ENCODE results near the gene NXF3.
A peak's percentile ranks its signal among the peaks of the same experiment; 100 is the strongest.
"Not testable (repeated sequence)": the region's sequence is repeated elsewhere in the genome, so short reads cannot be mapped to it uniquely, and the experiment has no call there.

The NXF3 gene

GRCh38 chrX:103092942-103093341 lies at the start of gene NXF3:
TSS of gene NXF3 (minus strand) at chrX:103093143. CDS start at chrX:103093023, 120 bp downstream.
- DNase-seq: peak; percentile 68 to 78

DNA sequence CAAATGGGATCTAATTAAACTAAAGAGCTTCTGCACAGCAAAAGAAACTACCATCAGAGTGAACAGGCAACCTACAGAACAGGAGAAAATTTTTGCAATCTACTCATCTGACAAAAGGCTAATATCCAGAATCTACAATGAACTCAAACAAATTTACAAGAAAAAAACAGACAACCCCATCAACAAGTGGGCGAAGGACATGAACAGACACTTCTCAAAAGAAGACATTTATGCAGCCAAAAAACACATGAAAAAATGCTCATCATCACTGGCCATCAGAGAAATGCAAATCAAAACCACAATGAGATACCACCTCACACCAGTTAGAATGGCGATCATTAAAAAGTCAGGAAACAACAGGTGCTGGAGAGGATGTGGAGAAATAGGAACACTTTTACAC lies 43.6 kb upstream of the NXF3 start:
- not testable (repeated sequence) for DNase-seq

DNA sequence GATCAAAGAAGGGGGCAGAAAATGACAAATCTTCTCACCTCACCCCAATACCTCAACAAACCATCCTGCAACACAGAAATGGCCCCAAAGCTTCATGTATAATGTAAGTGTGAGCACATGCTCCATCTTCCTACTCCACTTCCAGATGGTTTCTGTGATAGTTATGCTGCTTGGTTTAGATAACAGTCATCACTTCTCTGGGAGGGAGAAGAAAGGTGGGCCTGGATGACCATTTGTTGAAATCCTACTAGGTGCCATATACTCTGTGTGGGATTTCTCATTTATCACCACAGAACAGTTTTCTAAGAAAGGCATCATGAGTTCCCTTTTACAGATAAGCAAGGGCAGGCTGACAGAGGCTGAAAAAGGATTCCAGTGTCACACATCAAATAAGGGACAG lies 31.3 kb upstream of the NXF3 start:
- no peak for DNase-seq

DNA sequence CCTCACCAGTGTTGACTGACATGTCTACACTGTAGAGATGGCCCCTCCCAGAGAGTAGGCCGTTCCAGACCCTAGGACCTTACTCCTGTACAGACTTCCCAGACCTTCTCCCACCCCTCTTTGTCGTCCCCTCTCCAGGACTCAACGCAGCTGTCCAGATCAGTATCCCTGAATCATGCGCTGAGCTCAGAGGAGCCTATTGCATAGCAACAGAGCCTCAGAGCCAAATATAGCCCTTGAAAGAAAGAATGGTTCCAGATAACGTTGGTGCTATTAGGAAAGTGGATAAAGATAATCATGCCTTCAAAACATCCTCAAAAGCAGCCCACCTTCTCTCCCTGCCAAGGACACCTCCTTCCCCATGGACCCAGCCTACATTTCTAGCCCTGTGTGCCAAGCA lies 27.8 kb upstream of the NXF3 start:
- no peak for DNase-seq

- not testable (repeated sequence) for DNase-seq
Measured at GRCh38 chrX:103116970-103117369, 24.0 kb upstream of the NXF3 start.

DNA sequence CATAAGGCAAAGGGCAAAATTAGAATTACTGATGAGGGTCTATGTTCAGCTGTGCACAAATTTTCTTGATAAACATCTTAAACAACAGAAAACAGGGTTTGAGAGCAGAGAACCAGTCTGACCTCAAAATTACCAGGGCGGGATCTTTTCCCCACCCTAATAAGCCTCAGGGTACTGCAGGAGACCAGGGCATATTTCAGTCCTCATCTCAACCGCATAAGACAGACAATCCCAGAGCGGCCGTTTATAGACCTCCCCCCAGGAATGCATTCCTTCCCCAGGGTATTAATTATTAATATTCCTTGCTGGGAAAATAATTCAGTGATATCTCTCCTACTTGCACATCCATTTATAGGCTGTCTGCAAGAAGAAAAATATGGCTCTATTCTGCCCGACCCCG lies 16.6 kb upstream of the NXF3 start:
- not testable (repeated sequence) for DNase-seq

DNA sequence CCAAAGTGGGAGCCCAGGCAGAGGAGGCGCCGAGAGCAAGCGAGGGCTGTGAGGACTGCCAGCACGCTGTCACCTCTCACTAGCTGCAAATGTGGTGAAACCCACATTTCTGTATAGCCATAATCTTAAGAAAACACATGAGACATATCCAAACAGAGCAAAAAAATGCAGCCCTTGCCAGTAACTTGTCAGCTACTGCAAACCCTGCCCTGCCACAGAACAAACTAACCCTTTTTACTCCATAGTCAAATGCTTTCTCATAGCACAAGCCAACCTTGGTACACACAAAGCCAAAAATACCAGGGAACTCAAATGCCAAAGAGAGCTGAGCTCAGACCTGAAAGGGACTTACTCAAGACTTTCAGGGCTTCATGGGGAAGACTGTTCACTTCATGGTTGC lies 14.9 kb upstream of the NXF3 start:
- DNase-seq: no peak

DNA sequence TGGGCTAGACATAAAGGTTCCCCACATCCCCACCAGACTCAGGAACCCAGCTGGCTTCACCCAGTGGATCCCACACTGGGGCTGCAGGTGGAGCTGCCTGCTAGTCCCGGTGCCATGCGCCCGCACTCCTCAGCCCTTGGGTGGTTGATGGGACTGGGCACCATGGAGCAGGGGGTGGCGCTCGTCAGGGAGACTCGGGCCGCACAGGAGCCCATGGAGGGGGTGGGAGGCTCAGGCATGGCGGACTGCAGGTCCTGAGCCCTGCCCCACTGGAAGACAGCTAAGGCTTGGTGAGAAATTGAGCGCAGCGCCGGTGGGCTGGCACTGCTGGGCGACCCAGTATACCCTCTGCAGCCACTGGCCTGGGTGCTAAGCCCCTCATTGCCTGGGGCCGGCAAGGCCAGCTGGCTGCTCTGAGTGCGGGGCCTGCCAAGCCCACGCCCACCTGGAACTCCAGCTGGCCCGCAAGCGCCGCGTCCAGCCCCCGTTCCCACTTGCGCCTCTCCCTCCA lies 14.3 kb upstream of the NXF3 start:
- not testable (repeated sequence) for DNase-seq

DNA sequence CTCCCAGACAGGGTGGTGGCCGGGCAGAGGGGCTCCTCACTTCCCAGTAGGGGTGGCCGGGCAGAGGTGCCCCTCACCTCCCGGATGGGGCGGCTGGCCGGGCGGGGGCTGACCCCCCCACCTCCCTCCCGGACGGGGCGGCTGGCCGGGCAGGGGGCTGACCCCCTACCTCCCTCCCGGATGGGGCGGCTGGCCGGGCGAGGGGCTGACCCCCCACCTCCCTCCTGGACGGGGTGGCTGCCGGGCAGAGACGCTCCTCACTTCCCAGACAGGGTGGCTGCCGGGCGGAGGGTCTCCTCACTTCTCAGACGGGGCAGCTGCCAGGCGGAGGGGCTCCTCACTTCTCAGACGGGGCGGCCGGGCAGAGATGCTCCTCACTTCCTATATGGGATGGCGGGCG lies 11.4 kb upstream of the NXF3 start:
- not testable (repeated sequence) for DNase-seq

- DNase-seq: not testable (repeated sequence)
Measured at GRCh38 chrX:103103866-103104265, 10.9 kb upstream of the NXF3 start.

DNA sequence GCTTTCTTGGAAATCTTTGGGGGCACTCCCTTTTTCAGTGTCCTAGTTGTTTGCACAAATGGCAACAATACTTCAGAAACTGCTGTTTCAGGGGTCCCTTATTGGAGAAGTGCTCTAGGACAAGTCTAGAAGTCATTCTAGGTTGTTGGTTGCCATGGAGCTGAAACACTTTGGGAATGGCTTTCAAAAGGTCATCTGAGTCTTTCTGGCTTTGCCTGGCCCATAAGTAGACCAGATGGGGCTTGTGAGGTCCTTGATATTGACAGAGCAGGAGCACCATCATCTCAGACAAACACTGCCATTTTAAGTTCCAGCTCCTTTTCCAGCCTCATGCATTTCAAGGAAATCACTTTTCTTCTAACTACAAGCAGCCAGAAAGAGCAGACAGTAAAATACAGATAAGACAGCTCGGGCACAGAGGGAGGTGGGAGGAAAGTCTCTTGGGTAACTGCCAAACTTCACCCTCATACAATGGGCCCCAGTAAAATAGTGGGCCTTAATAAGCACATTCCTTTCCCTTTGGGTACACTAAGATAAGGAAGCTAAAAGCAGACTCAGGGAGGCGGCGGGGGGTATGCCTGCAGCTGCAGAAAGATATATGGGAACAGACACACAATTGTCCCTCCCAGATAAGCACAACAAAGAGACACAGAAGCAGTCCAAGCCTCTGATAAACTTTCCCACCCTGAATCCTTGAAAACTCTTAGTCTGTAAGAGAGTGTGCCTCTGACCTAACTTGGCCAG lies 8.5 kb upstream of the NXF3 start:
- DNase-seq: no peak

- no peak for DNase-seq
Measured at GRCh38 chrX:103100484-103100883, 7.5 kb upstream of the NXF3 start.

DNA sequence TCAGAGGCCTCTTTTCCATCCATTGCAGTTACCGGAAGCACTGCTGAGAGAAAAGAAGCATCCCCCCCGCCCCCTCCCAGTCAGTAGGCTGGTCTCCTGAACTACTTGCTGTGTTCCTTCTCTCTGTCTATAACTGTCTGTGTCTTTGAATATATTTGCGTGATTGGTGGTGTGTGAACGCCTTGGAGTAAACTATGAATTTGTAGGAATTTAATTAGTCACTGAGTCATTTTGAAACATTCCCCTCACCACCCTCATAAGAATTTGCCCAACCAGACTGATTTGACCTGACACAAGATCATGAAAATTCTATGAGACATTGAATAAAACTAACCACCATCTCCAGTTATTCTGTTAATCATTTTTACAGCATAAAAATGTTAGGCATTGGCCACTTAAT lies 6.7 kb upstream of the NXF3 start:
- DNase-seq: no peak

GRCh38 chrX:103098488-103098887 lies 5.5 kb upstream of the NXF3 start:
- no peak for DNase-seq

DNA sequence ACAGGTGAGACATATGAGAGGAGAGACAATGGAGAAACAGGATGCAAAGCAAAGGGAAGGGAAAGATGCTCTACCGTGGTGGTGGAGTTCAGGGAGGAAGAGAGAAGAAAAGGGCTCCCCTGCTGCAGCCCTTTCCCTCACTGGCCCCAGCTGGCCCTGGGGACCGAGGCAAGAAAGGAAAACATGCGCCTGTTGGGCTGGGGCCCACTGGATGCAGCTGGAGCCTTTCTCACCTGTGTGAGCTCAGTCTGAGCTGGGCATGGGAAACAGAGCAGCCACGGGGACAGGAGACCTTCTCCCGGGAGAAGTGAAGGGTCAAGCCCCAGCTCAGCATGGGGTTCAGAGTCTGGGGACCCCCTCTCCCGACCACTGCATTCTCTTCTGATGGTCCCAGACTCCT lies 11.9 kb downstream of the NXF3 start:
- no peak for DNase-seq

DNA sequence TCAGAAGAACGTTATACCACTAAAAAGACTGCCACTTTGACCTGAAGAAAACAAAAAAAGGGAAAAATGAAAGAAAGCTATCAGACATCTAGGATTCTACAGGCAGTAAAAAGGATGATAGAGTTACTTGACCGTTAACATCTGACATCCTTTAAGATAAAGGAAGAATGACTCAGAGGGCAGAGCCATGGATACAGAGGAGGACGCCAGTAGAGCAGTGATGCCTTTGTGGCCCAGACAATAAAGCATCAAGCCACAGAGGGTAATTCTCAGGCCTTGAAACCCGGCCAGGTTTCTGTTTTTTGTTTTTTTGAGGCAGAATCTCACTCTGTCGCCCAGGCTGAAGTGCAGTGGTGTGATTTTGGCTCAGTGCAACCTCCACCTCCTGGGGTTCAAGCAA lies 19.5 kb downstream of the NXF3 start:
- no peak for DNase-seq

DNA sequence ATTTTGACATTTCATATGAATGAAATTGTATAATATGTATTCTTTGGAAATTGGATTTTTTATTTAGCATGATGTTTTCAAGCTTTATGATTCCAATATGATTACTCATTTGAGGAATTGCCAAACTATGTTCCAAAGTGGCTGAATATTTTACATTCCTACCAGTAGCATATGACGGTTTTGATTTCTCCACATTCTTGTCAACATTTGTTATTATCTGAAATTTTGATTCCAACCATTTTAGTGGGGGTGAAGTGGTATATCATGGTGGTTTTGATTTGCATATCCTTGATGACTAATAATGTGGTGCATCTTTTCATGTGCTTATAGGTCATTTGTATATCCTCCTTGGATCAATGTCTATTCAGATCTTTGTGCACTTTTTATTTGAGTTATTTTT lies 26.3 kb downstream of the NXF3 start:
- DNase-seq: no peak

GRCh38 chrX:103063918-103064434 lies 29.0 kb downstream of the NXF3 start, which contains the start of gene BEX1:
TSS of gene BEX1 (minus strand) at chrX:103064171. CDS start at chrX:103063274, 897 bp downstream.
- no peak for DNase-seq

DNA sequence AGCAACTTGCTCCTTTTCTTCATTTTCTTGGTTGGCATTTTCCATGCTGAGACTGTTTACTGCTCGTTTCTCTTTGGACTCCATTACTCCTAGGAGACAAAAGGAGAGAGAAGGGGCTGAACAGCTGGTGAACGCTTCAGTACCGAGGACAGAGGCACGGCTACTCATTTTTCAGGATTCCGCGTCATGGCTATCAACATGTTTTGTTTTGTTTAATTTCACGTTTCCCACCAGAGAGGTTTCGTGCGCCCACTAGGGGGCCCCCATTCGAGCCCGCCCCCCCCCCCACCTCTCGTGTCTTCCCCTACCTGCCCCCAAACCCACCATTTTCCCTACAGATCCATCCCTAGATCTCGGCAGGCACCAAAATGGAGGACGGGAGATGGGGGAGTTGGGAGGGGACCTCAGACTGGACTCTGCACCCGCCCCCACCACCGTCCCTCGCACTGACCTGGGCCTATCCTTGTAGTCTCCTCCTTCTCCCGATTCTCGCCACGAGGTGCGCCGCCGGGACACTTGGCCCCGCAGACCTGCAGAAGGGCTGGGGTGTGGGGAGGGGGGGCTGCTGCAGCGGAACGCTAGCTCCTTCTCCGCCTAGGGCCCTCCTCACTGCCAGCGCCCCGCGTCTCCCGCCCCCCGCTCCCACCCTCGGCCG lies 29.6 kb downstream of the NXF3 start:
- DNase-seq: no peak

- DNase-seq: no peak
Measured at GRCh38 chrX:103061486-103061885, 31.5 kb downstream of the NXF3 start.

DNA sequence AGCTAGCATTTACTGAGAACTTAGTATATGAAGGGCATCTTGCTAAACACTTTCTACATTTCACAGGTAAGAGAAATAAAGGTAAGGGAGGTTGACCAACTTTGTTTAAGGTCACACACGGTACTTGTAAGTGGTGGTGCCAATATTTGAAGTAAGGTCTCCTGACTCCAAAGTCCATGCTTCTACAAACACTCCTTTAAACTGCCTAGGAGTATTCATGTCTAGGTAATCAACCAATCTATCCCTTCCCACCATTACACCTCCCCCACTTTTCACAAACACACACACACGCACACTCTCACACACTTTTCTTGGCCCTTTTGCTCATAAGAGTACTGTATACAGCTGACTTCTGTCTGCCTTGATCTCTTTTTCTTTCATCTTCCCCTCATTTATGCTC lies 36.0 kb downstream of the NXF3 start:
- DNase-seq: no peak

DNA sequence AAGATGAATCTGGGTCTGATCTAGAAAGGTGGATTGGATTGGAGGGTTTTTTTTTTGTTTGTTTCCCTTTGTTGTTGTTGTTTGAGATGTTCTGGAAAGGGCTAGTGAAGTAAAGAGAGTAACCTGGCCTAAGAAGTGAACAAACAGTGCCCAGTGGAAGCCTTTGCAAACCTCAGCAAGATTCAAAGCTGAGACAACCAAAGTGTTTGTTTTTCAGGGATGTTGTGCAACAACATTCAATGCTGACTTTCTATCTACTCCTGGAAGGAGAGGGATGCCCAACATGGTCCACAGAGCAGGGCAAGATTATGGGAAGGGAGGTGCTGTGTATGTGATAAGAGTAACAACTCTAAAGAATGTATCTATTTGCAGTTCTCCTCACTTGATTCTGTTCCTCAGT lies 40.3 kb downstream of the NXF3 start:
- DNase-seq: no peak

GRCh38 chrX:103051260-103051789 lies 41.6 kb downstream of the NXF3 start:
- DNase-seq: no peak

DNA sequence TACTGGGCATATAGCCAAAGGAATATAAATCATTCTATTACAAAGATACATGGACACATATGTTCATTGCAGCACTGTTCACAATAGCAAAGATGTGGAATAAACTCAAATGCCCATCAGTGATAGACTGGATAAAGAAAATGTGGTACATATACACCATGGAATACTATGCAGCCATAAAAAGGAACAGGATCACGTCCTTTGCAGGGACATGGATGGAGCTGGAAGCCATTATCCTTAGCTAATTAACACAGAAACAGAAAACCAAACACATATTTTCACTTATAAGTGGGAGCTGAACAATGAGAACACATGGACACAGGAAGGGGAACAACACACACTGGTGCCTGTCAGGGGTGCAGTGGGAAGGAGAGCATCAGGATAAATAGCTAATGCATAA lies 59.6 kb downstream of the NXF3 start:
- not testable (repeated sequence) for DNase-seq

All from Kasumi-1 (cell line).